Measurements from ENCODE around the gene IMMT.

IMMT gene

DNA sequence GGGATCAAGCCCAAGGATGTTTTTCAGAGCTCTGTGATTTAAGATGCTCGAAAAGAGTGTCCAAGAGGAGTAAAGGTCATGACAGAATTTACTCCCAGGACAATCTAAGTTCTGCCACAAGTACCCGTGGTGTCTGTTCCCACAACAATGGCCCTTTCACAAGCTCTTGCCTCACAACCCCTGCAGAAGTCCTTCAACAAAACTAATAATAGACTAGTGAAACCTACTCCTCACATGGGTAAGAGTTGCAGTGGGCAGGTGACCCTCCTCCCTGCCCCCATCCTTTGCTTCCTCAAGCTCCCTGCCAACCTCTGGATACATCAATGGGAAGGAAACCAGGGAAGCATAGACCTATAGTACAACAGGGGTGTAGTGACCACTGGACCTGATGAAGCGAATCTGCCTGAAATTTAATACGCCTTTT is 54.3 kb downstream of the IMMT start:
- DNase-seq (ENCODE audit: low spot score): no peak

DNA sequence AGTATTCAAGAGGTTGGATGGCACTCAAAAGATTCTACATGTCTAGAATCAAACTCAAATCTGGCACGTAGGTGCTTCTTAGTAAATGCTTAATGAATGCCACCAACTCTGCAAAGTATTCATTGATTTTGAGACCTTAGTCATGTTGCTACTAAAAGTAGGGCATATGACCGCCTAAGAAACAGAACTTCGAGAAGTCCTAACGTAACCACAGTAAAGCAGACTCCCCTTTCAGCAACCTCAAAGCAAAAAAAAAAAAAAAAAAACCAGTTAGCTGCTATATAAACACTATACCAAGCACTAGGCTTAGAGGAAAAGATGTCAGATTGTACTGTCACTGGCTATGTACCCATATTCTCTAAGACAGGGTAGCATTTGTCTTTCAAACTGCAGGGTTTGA is 55.3 kb downstream of the IMMT start:
- DNase-seq (ENCODE audit: low spot score): no peak

DNA sequence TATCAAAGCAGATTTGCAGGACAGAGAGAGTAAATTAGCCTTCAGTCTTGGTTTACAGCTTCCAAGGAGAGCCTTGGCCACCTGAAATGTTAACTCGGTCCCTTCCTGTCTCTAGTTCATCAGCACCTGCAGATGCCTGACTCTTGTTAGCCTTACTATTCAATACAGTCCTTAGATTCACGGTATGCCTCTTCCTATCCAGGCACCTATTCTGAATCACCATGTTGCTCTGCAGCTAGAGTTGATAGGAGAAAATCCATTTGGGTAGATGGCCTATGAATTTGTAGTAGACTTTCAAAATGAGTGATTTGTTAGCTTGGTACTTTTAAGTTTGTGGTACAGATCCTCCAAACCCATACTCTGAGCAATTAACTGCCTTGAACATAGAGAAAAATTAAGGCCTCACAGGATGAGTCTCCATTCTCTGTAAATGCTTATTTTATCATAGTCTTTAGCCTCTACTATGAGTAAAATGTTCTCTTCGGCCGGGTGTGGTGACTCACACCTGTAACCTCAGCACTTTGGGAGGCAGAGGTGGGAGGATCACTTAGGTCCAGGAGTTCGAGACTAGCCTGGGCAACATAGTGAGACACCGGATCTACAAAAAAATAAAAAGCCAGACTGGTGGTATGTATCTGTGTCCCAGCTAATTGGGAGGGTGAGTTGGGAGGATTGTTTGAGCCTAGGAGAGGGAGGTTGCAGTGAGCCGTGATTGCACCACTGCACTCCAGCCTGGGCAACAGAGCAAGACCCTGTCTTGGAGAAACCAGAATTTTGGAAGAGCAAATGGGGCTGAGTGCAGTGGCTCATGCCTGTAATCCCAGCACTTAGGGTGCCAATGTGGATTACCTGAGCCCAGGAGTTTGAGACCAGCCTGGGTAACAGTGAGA is 56.3 kb downstream of the IMMT start:
- no peak for DNase-seq (ENCODE audit: low spot score)

DNA sequence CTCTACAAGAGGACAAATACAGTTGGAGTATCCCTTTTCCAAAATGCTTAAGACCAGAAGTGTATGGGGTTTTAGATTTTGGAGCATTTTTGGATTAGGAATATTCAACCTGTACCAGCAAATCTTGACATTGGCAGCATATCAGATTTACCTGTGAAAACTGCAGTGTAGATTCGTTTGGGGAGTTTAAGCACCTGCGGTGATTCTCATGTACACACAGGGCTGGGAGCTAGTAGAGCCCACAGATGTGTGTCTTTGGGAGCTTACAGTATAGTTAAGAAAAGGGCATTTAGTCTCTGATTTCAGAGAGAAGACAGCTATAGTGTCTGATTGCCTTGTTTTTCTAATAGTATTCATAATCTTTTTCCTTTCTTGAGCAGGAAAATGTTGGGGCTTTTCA is 59.1 kb downstream of the IMMT start:
- no peak for DNase-seq (ENCODE audit: low spot score)

DNA sequence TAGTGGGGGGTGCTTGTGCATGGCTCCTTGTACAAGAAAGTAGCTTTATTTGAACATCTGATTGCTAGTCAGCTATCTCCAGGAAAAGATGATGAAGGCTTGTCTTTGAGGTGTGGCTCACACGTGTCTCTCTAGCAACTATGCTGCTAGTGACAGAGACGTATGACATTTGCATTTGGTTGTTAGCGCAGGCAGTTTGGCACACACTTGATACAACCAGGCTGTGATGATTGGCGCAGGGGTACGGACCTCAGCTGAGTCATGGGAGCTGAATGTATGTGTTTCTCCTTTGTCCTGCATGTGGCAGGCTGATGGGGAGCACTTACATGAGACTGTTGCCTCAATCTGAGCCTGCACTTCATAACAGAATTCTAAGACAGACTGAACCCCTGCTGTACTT is 59.6 kb downstream of the IMMT start:
- DNase-seq (ENCODE audit: low spot score): peak; percentile 21

DNA sequence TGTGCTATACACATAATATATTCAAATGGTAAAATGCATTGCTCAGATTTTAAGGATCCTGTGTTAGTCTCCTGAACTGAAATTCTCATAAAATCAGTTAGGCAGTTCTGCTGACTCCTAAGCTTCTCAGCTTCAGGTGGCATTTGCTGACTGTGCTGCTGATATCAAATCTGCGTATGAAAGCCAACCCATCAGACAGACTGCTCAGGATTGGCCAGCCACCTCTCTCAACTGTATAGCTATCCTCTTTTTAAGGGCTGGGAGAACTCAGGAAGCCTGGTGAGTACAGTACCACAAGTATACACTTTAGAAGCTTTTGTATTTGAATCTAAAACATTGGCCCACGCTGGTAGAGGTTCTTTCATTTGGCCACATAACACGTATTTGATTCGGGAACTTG is 60.6 kb downstream of the IMMT start:
- DNase-seq (ENCODE audit: low spot score): no peak

DNA sequence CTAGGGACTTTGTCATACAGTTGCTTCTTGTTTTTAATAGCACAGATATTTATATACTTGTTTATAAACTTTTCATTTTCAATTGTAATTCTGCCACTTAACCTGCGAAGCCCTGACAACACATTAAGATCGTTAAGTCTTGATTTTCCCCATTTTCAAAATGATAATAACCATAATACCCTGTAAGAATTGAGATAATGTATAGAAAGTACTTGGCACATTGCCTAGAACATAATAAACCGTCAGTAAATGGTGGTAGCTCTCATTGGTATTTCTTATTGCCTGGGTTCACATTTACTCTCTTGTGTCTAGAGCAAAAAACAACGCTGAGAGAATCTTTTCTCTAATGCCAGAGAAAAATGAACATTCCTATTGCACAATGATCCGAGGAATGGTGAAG is 70.6 kb downstream of the IMMT start:
- DNase-seq (ENCODE audit: low spot score): no peak

DNA sequence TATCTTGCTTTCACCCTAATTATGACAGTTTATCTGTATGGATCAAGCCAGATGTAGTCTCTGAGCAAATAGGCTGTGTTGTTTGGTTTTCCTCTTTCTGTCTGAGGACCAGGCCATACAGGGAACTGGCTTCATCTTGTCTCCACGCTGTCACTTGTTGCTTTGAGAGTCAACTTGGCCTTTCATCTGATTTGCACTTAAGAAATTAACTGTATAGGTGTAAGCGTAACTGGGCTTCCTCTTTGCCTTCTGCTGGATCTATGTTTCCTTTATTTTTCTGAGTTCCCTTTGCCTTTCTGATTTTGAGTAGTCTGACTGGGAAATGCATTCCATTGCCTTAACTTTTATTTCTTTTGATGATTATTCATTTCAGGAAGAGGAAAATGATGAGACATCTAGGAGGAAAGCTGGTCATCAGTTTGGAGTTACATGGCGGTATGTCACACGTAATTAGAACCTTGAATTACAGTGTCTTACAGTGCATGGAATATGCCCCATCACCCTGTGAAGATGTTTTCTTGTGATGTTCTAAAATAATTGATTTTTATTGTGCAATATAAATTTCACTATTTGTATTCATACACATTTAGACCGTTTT is 71.8 kb downstream of the IMMT start:
- no peak for DNase-seq (ENCODE audit: low spot score)

DNA sequence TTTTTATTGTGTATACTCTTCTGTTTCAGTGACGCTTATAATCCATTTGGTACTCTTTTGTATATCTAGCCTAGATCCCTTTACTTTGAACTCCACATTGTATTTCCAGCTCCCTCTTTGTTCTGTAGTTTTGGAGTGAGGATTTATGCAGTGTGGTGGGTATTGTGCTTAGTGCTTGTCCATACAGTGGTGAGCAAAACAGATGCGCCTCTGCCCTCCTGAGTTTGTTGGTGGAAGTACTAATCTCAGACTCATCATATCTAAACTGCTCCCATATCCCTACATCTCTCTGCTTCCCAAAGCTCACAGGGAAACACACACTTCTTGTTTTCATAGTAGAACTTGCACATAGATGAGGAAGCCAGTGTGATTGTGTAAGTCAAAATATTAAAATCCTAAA is 77.1 kb downstream of the IMMT start:
- DNase-seq (ENCODE audit: low spot score): no peak

DNA sequence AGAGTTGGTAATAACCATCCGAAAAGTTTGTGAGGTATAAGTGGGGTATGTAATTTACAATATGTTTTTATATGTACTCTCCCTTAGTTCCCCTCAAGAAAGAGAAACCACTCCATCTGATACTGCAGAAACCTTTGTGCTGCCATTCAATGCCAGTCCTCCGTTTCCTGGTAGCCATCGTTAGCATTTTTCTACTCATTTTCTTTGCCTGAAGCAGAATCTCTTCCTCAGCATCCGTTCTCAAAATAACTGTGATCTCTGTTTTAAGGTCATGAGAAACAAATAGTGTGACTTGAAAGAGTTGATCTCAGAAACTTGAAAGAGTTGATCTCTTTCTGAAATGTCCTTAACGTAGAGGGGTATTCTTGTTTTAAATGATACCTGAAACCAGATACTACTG is 88.2 kb downstream of the IMMT start:
- DNase-seq (ENCODE audit: low spot score): peak; percentile 21

DNA sequence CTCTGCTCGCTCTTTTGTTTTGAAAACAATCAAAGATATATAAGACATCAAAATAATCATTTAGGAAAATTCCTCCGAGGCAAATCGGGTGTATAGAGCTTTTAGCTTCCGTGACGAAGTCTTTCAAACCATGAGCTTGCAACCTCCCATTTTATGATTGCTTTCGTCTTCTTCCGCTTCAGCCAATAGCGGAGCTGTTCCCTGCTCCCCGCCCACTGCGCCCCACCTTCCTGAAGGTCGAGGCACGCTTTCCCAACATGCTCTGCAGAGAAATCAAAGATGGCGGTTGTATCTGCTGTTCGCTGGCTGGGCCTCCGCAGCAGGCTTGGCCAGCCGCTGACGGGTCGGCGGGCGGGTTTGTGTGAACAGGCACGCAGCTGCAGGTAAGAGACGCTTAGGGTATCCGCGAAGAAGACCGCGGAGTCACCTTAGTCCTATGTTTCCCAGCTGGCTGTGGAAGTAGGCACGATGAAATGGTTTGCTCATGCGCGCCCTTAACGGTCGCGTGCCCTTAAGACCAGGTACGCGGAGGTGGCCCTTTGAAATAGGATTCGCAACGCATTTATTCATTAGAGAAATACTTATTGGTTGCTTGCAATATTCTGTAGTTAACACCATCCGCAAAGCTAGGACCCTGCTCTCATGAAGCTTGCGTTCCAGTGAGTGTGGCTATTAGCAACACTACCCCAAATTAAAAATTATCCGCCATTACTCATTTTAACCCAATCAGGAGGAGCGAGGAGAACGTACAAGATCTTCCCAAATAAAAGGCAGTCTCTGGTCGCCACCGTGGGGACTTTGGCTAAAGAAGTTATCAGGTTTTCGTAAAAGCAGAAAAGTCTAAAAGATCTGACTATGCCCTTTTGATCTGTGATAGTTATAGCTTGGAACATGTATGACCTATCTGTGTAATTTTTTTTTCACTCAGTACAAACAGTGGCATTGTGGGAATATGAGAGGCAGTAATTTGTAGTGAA is 89.0 kb downstream of the IMMT start, which contains the start of gene PTCD3:
PTCD3 (plus strand) TSS at position 267 of the 977 bp plus-strand sequence; CDS start at position 280, 13 bp downstream.
- DNase-seq (ENCODE audit: low spot score): peak; percentile 96

DNA sequence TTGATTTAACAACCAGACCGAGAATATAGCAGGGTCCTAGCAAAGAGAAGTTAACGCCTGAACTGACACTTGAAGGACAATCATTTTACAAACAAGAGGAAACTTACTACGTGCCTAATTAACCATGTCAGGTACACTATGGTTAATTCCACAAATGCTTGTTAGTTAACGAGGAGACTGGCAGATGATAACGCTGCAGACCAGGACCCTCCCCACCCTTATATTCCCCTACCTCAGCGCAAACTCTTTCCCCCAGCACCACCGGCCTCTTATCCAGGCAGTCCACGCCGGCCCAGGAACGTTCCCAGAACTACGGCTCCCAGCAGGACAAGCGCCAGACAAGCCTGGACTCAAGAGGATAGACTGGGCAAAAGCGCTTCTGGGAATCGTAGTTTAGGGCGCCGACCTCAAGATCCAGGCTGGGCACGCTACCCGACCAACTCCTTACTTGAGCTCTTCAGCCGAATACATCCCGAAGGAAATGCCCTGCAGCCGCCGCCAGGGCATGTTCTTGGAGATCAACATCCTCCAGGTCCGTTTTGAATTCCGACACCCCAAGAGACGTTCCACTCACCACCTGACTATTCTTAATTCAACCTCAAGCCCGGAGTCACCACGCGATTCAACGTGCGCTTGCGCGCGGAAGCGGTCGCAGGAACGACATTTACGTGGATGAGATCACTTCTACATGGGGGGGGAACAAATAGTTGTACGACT is 89.9 kb downstream of the IMMT start, which contains the start of gene POLR1A:
POLR1A (minus strand) TSS at position 635 of the 717 bp plus-strand sequence; CDS start at position 525, 110 bp downstream.
- peak; percentile 94 for DNase-seq (ENCODE audit: low spot score)

DNA sequence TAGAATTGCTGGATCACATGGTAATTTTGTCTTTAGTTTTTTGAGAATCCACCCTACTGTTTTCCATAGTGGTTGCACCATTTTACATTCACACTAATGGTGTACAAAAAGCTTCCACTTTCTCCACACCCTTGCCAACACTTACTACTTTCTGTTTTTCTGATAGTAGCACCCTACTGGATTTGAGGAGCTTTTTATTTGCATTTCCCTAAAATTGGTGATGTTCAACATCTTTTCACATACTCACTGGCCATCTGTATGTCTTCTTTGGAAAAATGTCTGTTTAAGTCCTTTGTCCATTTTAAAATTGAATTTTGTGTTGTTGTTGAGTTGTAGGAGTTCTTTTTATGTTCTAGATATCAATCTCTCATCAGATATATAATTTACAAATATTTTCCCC is 93.1 kb downstream of the IMMT start:
- no peak for DNase-seq (ENCODE audit: low spot score)

DNA sequence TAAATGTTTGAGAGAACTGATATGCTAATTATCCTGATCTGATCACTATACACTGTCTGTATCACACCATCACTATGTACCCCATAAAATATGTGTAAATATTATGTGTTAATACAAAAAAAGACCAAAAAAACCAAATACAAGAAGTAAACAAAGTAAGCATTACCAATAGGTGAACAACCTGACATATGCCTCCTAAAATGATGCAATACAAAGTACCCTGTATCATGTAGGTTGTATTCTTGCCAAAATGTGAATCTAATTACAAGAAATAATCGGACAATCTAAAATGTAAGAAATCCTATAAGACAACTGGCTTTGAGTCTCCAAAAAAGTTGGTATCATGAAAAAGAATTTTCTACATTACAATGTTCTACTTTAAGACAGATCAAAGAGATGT is 97.3 kb downstream of the IMMT start:
- no peak for DNase-seq (ENCODE audit: low spot score)

DNA sequence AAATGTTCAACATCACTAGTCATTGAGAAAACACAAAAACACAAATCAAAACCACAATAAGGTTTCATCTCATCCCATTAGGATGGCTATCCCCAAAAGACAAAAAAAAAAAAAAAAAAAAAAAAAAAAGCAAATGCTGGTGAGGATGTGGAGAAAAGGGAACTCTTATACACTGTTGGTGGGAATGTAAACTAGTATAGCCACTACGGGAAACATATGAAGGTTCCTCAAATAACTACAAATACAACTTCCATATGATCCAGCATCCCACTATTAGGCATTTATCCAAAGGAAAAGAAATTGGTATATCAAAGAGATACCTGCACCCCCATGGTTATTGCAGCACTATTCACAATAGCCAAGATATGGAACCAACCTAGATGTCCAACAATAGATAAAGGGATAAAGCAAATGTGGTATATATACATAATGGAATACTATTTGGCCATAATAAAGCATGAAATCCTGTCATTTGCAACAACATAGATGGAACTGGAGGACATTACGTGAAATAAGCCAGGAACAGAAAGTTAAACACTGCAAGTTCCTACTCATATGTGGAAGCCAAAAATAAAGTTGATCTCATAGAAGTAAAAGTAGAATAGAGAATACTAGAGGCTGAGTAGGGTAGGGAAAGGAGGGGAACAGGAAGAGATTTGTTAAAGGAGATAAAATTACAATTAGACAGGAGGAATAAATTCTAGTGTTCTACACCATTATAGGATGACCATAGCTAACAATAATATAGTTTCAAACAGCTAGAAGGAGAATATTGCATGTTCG is 98.0 kb downstream of the IMMT start:
- DNase-seq (ENCODE audit: low spot score): no peak

DNA sequence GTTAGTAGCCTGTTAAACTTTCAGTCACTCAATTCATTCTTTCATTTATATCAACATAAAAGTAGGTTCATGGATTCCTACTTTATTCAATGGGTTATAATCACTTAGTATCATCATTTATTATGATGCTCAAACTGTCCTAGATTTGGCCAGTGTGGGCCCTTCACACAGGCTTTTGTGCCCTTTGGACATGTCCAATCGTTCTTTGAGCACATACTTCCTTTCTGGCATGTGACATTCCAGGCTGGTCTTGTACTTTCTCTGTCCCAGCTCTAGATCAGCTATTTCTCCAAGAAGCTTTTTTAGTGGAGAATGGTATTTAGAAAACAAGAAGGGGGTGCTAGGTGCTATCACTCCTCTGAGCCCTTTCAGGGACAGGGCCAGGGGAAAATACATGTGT is 101.0 kb downstream of the IMMT start:
- DNase-seq (ENCODE audit: low spot score): no peak
